Right atrium auricular region (tissue), 2 donors: ENCODE results near the gene TMEM116. TPM values are rescaled to one million over a fixed set of nuclear protein-coding genes. Genes with fewer than 3 reads are reported as not detected.
"Not testable (repeated sequence)": the region's sequence is repeated elsewhere in the genome, so short reads cannot be mapped to it uniquely, and the experiment has no call there.

Experiments
- DNase-seq: peaks from one replicate; pipeline ENCODE4 v3.0.0-alpha.2; 2019; ENCODE audit warnings: low spot score
- H3K27ac ChIP-seq, 2 donors: fragments of 200-600 bp; sonication (generic); 1 replicate in 1 of 2; 2 replicates in 1 of 2; pipeline ENCODE4 v1.5.1; 2016 to 2019
- H3K27me3 ChIP-seq, 2 donors: fragments of 200-600 bp; sonication (generic); one replicate each; pipeline versions ENCODE4 v1.5.1 to v1.6.0; 2017 to 2019
- H3K36me3 ChIP-seq: fragments of 200-600 bp; sonication (generic); one replicate; pipeline ENCODE4 v1.5.1; 2016
- H3K4me1 ChIP-seq, 2 donors: fragments of 200-600 bp; sonication (generic); one replicate each; pipeline versions ENCODE4 v1.5.1 to v1.6.0; 2017 to 2019
- H3K4me3 ChIP-seq, 2 donors: fragments of 200-600 bp; sonication (generic); 1 replicate in 1 of 2; 2 replicates in 1 of 2; pipeline ENCODE4 v1.5.1; 2017 to 2019; ENCODE audit warnings: mild to moderate bottlenecking in 1 of 2, moderate library complexity in 1 of 2
- H3K9me3 ChIP-seq, 2 donors: fragments of 200-600 bp; sonication (generic); one replicate each; pipeline ENCODE4 v1.5.1; 2019
- total RNA-seq, 2 donors: library from RNA; depleted of rRNA; stranded (reverse); fragments of >200 nt; gene quantifications; one replicate each; pipeline ENCODE4 v1.1.0, GENCODE V29; 2016
- TF ChIP-seq, protein P1 (sequence below), 2 donors: fragments of 200-600 bp; sonication (generic); IDR thresholded peaks; one replicate each; pipeline ENCODE4 v1.5.1; 2019; ENCODE audit warnings: antibody characterized with exemption in 2 of 2

Gene TMEM116
- total RNA-seq, 2 donors from 2014 or later, result 9.3 to 30.0 TPM

DNA sequence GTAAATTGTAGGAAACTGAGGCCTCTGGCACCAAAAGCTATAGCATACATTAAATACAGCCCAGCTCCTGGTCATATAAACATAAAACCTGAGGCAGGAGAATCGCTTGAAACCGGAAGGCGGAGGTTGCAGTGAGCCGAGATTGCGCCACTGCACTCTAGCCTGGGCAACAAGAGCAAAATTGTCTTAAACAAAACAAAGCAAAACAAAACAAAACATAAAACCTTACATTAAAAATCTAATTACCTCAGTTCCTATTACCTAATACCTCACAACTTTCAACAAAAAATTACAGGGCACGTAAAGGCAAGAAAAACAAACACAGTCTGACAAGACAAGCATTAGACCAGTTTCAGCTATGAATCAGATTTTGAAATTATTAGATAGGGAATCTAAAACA, 36.7 kb downstream of the TMEM116 start:
- H3K9me3 ChIP-seq, result peaks cover 0 to 4% of the 10 kb centered on the region in 2 donors
- no peaks in the 10 kb centered on the region for H3K27me3 ChIP-seq
- H3K27ac ChIP-seq, result no peak overlapping the region
- H3K4me3 ChIP-seq, result no peak overlapping the region
- TF ChIP-seq, protein P1, sequence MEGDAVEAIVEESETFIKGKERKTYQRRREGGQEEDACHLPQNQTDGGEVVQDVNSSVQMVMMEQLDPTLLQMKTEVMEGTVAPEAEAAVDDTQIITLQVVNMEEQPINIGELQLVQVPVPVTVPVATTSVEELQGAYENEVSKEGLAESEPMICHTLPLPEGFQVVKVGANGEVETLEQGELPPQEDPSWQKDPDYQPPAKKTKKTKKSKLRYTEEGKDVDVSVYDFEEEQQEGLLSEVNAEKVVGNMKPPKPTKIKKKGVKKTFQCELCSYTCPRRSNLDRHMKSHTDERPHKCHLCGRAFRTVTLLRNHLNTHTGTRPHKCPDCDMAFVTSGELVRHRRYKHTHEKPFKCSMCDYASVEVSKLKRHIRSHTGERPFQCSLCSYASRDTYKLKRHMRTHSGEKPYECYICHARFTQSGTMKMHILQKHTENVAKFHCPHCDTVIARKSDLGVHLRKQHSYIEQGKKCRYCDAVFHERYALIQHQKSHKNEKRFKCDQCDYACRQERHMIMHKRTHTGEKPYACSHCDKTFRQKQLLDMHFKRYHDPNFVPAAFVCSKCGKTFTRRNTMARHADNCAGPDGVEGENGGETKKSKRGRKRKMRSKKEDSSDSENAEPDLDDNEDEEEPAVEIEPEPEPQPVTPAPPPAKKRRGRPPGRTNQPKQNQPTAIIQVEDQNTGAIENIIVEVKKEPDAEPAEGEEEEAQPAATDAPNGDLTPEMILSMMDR (IDR thresholded peaks at IDR 0.05), result no peak
- no peak for DNase-seq
- no peaks in the 10 kb centered on the region for H3K4me1 ChIP-seq
- H3K36me3 ChIP-seq, result no peaks in the 10 kb centered on the region

DNA sequence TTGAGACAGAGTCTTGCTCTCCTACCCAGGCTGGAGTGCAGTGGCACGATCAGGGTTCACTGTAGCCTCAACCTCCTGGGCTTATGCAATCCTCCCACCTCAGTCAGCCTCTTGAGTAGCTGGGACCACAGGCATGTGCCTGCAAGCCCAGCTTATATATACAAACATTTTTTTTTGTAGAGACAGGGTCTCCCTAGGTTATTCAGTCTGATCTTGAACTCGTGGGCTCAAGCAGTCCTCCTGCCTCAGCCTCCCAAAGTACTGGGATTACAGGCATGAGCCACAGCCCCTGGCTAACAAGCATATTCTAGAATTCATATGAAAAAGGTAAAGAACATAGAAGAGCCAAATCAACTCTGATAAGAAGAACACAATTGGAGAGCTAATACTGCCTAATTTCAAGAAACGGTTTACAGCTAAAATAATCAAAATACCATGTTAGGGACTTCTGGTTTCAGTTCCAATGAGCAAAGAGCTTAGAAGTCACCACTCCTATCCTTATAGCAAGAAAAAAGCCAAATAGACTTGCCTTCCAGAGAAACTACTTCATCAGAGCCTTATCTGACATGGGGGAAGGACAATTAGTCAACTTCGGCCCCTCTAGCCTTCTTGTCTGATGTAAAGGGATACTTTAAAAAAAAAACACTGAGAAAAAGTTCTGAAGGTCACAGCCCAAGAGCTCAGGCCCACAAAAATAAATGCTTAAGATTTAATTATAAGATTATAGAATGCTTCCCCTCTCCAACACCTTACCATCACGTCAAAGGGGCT, 37.6 kb downstream of the TMEM116 start:
- H3K4me1 ChIP-seq, result no peaks in the 10 kb centered on the region
- DNase-seq, result no peak
- TF ChIP-seq, protein P1 (IDR thresholded peaks at IDR 0.05), result no peak
- no peak overlapping the region for H3K27ac ChIP-seq
- H3K9me3 ChIP-seq, result peaks cover 0 to 13% of the 10 kb centered on the region in 2 donors
- no peaks in the 10 kb centered on the region for H3K27me3 ChIP-seq
- H3K36me3 ChIP-seq, result no peaks in the 10 kb centered on the region
- no peak overlapping the region for H3K4me3 ChIP-seq

- TF ChIP-seq, protein P1 (IDR thresholded peaks at IDR 0.05), result no peak
- DNase-seq, result no peak
- no peak overlapping the region for H3K4me3 ChIP-seq
- H3K27me3 ChIP-seq, result no peaks in the 10 kb centered on the region
- no peaks in the 10 kb centered on the region for H3K36me3 ChIP-seq
- no peak overlapping the region for H3K27ac ChIP-seq
- H3K4me1 ChIP-seq, result no peaks in the 10 kb centered on the region
- peaks cover 0 to 17% of the 10 kb centered on the region in 2 donors for H3K9me3 ChIP-seq
Observed at GRCh38 chr12:111971800-111972199, 41.2 kb downstream of the TMEM116 start.

DNA sequence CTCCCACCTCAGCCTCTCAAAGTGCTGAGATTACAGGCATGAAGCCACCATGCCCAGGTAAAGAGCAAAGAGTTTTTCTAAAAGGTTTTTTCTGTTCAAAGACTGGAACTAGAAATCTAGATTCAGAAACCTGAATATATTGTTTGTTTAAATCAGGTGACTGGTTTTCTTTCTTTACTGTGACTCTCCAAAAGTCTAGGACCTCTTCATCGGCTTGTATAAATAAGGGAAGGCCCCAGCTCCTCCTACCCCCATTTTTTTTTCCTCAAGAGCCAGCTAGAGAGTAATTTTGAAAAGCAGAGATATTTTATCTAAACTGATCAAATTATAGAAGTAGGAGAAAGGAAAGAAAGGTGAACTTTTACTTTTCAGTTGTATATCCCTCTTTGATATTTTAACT, 48.0 kb downstream of the TMEM116 start:
- TF ChIP-seq, protein P1 (IDR thresholded peaks at IDR 0.05), result no peak
- Histone ChIP-seq H3K4me3 (no peak overlapping the region), H3K27me3 (no peaks in the 10 kb centered on the region), H3K9me3 (no peaks in the 10 kb centered on the region), H3K27ac (no peak overlapping the region), H3K4me1 (no peaks in the 10 kb centered on the region), H3K36me3 (no peaks in the 10 kb centered on the region)
- no peak for DNase-seq

- not testable (repeated sequence) for H3K27ac ChIP-seq, DNase-seq, H3K4me1 ChIP-seq, H3K27me3 ChIP-seq, H3K4me3 ChIP-seq, H3K36me3 ChIP-seq, H3K9me3 ChIP-seq
Observed at GRCh38 chr12:111959518-111959917, 53.4 kb downstream of the TMEM116 start.

GRCh38 chr12:111957224-111957623, 55.7 kb downstream of the TMEM116 start:
- H3K4me3 ChIP-seq, H3K36me3 ChIP-seq, H3K9me3 ChIP-seq, H3K4me1 ChIP-seq, H3K27me3 ChIP-seq, H3K27ac ChIP-seq, DNase-seq: not testable (repeated sequence)

DNA sequence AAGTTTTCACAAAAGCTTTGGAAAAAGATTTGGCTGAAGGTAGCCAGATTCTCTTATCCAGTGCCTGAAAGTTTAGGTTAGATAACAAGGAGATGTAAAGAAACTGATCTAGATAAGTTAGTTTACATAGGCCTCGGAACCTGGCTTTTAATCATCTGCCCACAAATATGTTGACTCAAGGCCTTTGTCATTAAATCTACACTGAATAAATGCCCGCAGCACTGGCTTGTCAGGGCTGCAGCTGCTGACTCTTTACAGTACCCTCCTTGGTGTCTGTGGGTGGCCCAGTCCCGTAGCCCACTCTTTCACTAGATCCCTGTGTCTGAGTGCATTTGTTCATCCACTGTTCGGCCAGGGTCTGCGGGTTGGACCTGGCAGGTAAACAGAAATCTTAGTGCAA, 58.0 kb downstream of the TMEM116 start:
- TF ChIP-seq, protein P1 (IDR thresholded peaks at IDR 0.05), result no peak
- Histone ChIP-seq H3K27ac (no peak overlapping the region), H3K9me3 (no peaks in the 10 kb centered on the region), H3K4me3 (no peak overlapping the region), H3K36me3 (no peaks in the 10 kb centered on the region), H3K27me3 (no peaks in the 10 kb centered on the region), H3K4me1 (no peaks in the 10 kb centered on the region)
- no peak for DNase-seq
